AG20443 (cell line): ENCODE data around the gene STBD1.
A peak's percentile ranks its signal among the peaks of the same experiment; 100 is the strongest.
"Not testable (repeated sequence)": the region's sequence is repeated elsewhere in the genome, so short reads cannot be mapped to it uniquely, and the experiment has no call there.

Source experiments
- DNase-seq: peaks from one replicate; pipeline ENCODE4 v3.0.0; 2012; ENCODE audit warnings: low spot score, mixed read lengths

STBD1 gene

DNA sequence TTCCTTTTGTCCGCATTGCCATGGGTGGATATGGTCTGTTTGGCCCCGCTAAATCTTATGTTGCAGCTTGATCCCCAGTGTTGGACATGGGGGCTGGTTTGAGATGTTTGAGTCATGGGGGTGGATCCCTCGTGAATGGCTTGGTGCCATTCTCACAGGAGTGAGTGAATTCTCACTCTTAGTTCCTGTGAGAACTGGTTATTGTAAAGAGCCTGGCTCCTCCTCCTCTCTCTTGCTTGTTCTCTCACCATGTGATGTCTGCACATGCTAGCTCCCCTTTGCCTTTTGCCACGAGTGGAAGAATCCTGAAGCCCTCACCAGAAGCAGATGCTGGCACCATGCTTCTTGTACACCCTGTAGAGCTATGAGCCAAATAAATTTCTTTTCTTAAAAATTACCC lies 22.6 kb upstream of the STBD1 start:
- DNase-seq, result no peak

DNA sequence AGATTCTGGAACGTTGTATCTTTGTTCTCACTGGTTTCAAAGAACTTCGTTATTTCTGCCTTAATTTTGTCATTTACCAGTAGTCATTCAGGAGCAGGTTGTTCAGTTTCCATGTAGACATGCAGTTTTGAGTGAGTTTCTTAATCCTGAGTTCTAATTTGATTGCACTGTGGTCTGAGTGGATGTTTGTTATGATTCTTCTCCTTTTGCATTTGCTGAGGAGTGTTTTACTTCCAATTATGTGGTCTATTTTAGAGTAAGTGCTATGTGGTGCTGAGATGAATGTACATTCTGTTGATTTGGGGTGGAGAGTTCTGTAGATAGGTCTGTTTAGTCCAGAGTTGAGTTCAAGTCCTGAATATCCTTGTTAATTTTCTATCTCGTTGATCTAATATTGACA lies 18.7 kb upstream of the STBD1 start:
- not testable (repeated sequence) for DNase-seq

DNA sequence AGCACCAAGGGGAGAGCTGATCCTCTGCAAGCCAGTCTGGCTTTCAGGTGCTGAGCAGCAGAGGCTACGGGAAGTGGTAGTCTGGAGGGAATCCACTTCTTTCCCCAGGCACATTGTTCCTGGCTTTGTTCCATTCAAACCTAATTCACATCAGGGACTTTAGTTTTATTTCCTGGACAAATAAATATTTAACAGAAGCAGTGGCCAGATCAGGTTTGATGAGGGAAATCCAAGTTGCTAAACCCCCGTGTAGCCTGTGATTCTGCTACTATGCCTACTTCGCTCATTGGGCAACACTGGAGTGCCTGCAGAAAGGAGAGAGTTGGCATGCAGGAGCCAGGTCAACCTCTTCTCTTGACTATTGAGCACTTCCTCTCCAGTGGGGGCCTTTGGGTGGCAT lies 13.8 kb upstream of the STBD1 start:
- no peak for DNase-seq

DNA sequence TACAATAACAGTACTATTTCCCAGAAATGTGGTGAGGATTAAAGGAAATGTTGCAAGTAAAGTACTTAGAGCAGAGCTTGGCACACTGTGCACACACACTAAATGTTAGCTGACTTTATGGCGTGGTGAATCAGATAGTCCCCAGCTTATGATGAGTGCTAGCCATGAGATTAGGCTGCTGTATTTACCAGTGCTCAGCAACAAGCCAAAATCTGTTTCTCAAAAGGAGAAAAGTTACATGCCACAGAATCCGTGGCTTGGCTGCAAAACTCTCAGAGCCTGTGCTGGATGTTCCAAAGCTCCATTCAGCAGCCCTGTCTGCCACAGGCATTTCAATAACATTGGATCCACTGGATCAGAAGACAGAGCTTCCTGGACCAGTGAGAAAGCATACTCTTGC lies 12.8 kb upstream of the STBD1 start:
- no peak for DNase-seq

DNA sequence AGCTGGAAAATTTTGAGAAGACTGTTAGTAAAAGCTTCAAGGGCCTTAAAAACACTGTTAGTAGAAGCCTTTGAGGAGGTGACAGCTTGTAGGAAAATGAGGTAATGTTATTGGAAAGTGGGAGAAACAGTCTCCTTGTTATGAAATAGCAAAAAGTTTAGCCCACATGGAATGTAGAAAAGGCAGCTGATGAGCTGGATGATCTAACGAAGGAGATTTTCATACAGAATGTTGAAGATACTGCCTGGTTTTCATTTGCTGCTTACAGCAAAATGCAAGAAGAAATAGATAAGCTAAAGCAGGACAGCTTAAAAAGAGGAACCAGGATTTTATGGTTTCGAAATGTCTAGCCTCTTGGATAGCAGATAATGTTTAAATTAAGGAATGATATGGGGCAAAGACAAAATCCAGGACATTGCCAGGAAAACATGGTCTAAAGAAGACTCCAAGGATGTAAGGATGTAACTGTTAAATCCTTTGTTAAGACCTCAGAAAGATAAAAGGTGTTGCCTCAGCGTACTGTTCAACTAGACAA lies 10.2 kb upstream of the STBD1 start:
- DNase-seq, result no peak

DNA sequence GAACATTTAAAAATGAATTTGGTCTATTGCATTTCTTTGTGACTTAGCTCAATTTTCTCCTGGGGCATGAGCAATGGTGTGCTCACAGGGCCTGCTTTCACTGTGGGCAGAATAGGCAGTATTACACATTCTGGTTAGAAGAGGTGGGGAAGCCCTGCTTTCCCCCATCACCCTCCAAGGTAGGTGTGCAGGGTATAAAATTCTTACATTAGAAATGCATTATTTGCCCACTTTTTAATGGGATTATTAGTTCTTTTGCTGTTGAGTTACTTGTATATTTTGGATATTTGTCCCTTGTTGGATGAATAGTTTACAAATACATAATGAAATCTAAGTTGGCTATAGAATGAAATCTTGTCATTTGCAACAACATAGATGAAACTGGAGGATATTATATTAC lies 8.3 kb upstream of the STBD1 start:
- DNase-seq, result no peak

DNA sequence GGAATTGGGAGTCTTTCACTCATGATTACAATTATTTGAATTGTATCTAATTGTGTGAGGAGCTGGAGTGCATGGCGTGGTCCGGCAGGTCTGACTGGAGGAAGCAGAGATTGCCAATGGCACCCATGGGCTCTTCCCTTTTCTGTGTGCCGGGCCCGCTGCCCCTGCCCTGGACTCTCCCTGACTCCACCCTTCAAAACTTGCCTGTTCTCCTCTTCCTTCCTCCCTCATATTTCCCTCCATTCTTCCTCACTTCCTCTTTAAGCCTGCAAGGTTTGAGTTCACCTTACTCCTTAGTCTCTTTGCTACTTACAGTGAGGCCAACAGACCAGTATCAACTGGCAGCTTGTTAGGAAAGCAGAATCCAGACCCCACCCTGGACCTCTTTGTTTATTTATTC lies 6.5 kb upstream of the STBD1 start:
- no peak for DNase-seq

DNA sequence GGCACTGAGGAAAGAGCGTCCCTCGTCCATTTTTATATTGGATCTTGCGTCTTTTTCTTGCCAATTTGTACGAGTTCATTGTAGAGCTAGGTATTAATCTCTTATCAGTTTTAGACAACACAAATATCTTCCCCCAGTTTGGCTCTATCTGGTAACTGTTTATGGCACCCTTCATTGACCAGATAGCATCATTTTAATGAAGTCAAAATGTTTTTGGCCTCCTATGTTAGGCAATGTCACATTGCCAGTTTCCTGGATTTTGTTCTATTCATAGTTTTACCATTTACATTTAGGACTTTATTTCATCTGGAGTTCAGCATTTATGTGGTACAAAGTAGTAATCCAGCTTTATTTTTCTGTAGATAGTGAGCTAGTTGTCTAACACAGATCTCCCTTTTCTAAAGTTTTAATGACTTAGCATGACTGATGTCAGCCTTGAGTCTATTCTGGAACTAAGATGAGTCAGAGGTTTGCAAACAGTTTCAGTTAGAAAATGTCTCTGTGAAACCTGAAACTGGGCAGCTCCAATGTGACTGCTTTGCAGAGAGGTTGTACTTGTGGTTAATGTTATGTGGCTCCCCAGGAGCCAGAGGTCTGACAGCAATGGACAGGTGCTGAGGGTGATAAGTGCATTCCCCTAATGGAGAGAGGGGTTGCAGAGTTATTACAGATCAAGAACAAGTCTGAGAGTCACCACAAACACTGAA lies 5.3 kb upstream of the STBD1 start:
- peak; percentile 73 for DNase-seq

DNA sequence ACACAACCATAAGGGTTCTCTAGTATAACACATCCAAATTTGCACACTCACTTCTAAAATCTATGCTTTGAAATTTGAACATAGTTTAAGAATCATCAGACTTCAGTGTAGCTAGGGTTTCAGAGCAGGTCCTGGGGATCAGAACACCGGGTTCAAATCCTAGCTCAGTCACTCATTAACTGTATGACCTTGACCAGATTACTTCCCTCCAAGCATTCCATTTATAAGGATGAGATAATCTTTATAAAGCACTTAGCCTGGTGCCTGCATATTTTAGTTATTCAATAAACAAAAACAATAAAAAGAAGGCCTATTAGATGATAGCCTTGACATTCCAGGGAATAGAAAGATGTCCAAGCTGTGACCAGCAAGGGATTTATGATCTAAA lies 4.8 kb upstream of the STBD1 start:
- no peak for DNase-seq

DNA sequence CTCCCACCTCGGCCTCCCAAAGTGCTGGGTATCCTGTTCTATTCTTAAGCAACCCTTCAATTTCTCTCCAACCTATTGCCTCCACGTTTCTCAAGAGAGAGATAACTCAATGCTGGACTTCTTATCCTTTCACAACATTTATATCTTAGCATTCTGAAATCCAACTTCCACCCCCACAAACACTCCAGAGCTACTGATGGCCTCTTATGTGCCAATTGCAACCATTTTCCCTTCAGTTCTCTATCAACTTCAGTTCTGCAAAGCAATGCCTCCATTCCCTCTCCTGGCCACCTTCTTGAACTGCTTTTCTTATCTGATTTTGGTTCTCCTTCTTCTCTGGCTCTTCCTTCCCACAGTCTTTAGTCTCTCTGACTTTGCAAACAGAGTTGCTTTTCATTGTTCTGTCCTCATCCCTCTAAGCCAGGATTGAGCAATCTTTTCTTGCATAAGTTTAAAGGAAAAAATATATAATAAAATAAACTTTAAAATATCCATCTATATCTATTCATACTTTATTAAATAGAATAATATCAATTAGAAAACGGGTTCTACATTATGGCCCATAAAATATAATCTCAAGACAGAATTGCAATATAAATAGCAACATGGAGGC lies 3.6 kb upstream of the STBD1 start:
- DNase-seq, result no peak

DNA sequence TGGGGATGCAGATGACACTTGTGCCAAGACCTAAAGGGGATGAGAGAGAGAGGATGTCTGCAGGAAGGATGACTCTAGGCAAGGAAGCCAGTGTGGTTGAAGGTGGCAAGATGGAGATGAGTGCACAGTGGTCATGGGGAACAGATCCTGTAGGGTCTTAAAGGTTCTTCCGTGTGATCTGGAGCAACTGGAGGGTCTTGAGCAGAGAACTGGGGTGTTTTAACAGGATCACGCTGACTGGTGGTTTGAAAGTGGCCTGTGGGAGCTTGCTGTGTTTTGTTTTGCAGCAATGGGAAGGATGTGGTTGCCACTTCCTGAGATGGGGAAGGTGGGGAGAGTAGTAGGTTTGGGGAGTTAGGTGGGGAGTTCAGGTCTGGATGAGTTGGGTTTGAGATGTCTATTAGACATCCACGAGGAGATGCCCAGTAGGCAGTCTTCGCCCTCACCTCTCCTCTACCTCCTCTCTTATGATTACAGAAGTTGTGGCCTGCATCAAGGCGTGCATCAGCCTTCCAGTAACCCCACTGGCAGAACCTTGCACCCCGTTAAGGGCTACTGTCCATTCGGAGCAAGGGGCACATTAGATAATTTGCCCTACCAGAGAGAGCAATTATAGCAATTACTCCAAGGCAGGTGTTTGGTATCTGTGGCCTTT lies 1.4 kb upstream of the STBD1 start:
- no peak for DNase-seq

DNA sequence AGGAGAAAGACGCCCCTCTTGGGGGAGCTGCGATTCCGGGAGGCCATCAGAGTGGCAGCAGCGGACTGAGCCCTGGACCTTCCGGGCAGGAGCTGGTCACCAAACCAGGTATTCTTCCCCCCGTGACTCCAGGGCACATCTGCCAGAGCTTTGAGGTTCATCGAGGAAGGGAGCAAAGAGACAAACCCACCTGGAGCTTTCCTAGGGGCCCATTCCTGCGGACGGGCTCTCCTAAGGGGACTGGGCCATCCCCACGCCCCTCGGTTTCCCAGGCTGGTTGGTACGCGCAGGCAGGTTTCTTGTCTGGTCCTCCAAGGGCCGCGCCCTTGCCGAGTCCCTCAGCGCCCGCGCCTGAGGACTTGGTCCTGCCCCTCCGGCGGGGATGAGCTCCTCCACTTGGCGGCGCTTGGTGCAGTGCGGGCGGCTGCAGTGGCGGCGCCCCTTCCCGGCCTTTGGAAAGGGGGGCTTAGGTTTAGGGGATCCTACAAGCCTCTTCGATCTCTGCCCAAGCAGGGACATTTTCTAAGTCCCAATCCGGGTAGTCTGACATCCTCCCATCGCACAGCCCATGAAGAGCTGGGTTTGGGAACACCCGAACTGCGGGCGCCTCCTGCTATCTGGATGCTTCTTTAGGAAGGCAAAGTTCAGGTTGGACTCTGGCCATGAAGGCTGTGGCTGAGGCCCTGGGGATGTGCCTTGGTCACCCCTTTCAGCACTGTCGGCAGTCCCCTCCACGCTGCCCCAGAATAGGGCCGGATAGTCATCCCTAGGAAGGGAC lies 538 bp downstream of the STBD1 start:
- peak; percentile 87 for DNase-seq

DNA sequence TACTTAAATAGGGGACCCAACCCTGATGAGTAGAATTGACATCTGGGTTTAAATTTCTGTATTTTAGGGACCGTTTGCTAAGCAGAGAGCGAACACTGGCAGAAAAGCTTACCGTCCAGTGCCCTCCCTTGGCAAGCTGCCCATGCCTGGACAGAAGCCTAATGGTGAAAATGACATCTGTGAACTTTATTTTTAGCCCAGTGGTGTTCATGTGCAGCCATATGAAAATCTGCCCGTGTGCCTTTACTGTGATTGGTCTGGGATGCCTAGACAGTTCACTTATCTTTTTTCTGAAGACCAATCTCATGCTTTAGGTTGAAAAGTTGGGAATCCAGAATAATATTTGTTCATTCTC lies 1.1 kb downstream of the STBD1 start:
- DNase-seq, result peak; percentile 22

DNA sequence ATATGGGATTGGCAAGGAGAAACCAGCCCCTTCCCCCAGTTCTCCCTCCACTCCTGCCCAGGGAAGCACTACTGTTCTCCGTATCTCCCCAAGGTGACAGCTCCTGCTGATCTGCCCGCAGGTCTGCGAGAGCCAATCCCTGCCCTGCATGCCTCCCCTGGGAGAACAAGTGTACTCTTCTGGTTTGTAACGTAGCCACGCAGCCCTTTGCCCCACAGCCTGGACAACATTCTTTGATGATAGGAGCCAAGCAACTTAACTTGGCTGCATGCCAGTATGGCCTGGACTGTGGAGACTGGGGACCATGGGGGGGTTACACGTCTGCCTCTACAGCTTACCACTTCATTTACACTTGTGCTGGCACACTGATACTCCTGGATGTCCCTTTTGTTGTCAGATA lies 2.0 kb downstream of the STBD1 start:
- DNase-seq, result no peak

DNA sequence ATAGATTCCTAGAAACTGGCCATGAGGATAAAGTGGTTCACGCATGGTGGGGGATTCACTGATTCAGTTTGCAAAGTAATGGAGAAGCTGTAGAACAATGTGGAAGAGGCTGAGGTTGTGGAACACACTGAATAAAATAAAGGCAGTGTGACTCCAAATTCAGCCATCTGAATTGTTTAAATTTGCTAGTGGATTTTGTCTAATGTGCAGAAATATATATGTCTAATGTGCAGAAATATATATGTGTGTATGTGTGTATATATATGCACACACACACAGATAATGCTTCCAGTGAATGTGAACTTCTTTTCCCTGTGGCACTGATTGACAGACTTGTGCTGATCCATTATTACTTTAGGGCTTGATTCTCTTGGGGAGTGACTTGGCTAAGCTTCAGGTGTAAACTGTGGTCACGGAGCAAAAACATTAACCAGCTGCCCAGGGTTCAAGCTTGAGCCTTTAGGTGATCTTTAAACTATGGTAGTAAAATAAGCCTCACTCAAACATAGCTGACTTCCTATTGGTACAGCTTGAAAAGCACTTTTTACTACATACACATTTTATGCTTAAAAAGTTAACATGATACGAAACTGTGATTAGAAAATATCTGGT lies 3.5 kb downstream of the STBD1 start:
- DNase-seq, result no peak

DNA sequence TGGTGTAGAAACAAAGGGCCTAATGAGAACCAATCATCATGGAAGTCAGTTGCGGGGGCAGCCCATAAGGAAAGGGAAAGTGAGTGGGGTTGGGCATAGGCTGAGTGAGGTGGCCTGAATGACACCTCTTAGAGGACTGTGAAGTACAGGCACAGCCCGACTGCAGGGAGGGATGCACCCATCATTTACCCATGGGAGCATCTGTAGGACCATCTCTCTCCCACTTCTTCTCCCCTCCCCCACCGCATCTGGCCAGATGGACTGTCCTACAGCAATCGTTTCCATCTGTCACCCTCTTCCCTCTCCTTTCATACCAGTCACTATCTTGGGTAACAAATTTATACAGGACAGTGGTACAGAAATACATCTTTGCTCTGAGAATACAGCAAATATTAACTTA lies 4.2 kb downstream of the STBD1 start:
- no peak for DNase-seq

DNA sequence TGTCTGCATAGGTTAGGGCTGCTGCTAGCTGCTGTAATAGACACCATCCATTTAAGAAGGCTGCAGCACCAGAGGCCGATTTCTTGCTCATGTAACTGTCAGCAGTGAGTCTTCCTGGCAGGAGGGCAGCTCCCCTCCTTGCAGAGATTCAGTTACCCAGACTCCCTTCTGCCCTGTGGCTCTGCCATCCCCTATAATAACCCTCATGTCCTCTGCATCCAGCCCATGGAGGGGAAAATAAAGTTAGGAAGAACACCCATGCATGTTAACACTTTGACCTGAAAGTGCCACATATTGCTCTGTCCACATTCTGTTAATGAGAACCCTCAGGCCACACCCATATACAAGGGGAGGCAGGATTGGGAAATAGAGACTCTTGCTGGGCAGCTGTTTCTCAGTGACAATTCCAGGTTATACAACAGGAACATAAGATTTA lies 5.4 kb downstream of the STBD1 start:
- DNase-seq, result no peak

DNA sequence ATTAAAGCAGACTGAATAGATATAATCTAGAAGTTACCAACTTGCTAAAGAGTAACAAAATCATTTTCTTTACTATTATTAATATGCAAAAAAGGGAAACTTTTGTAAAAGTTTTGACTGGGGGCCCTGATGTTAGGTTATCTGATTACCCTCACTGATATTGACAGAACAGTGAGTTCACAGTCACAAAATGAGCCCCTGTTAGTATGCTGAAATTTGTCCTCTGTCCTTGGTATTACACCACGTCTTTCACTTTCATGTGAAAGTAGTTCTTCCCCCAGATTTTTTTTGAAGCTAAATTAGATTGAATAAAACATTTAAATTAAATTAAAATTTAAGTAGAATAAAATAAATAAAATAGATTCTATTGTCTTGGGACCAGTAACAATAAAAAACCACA lies 5.9 kb downstream of the STBD1 start:
- DNase-seq, result no peak

DNA sequence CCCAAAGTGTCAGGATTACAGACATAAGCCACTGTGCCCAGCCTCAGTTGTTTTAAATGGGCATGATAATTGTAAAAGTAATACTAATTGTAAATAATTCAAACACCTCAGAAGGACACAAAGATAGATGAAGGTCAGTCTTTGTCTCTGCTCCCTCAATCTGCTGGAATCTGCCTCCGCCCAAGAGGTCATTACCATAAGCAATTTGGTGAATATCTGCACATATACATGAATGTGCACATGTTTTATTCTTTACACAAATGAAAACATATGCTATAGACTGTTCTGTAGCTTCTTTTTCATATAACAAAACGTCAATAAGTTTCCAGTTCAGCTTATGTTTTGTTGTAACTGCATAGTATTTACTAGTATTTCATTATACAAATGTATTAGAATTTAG lies 7.0 kb downstream of the STBD1 start:
- no peak for DNase-seq

DNA sequence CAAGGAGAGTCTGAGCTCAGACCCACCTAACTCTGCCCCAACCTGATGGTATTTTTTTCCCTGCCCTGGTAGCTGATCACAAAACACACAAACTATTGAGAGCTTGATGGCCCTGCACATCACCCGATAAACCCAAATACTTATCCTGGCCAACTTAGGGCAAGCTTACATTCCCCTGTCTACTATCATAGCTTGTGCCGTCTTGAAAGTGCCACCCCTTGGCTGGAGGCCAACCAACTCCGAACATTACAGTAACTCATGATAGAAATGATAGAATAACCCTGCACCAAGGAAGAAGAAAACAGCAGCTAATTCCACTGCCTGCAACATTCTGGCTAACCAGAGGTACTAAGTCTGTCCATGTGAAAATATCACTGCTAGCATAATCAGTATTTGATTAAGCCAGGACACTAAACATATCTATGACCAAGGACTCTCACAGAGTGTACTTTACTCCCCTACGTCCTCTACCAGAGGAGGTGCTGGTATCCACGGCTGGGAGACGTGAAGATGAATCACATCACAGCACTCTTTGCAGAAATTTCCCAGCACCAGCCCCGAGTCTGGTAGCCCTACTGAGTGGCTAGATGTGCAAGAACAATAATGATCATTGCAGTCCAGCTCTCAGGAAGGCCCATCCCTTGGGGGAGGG lies 8.9 kb downstream of the STBD1 start:
- DNase-seq, result no peak

DNA sequence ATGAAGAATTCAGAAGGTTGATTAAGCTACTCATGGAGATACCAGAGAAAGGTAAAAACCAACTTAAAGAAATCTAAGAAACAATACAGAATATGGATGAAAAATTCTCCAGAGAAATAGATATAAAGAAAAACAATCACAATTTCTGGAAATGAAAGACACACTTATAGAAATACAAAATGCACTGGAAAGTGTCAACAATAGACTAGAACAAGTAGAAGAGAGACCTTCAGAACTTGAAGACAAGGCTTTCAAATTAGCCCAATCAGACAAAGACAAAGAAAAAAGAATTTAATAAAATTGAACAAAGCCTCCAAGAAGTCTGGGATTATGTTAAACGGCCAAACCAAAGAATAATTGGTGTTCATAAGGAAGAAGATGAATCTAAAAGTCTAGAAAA lies 9.6 kb downstream of the STBD1 start:
- DNase-seq, result no peak

DNA sequence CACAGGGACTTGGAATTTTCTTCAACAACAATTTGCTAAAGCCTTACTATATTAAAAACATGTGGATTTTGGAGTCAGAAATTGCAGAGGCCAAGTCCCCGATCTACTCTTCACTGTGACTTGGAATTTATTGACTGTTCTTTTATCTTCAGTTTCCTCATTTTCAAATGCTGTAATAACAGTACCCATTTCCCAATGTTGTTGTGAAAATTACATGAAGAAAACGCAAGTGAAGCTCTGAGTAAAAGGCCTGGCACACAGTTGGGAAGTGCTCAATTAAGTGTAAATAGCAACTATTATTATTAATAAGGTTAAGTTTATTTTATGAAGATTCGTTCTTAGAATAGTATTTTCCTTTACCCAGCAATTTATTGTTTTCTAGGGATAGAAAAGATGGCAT lies 15.7 kb downstream of the STBD1 start:
- no peak for DNase-seq
